ENCODE measurements around the gene TRIM67.

The TRIM67 gene

GRCh38 chr1:231185391-231185790 lies 23.5 kb downstream of the TRIM67 start:
- no peak for DNase-seq

GRCh38 chr1:231186356-231187115 lies 24.7 kb downstream of the TRIM67 start:
- DNase-seq, result no peak

GRCh38 chr1:231187571-231187970 lies 25.7 kb downstream of the TRIM67 start:
- no peak for DNase-seq

GRCh38 chr1:231188072-231188471 lies 26.2 kb downstream of the TRIM67 start:
- no peak for DNase-seq

- DNase-seq, result no peak
Observed at GRCh38 chr1:231188768-231189167, 26.9 kb downstream of the TRIM67 start.

- DNase-seq, result no peak
Observed at GRCh38 chr1:231189683-231190270, 27.9 kb downstream of the TRIM67 start.

GRCh38 chr1:231190456-231190855 lies 28.6 kb downstream of the TRIM67 start:
- DNase-seq, result no peak

GRCh38 chr1:231192620-231193163 lies 30.8 kb downstream of the TRIM67 start:
- DNase-seq, result no peak

GRCh38 chr1:231193710-231194340 lies 32.0 kb downstream of the TRIM67 start:
- no peak for DNase-seq

GRCh38 chr1:231194476-231194842 lies 32.6 kb downstream of the TRIM67 start:
- DNase-seq, result no peak

- DNase-seq, result no peak
Observed at GRCh38 chr1:231194843-231195516, 33.1 kb downstream of the TRIM67 start.

GRCh38 chr1:231196307-231196706 lies 34.4 kb downstream of the TRIM67 start:
- DNase-seq, result no peak

GRCh38 chr1:231196728-231197127 lies 34.9 kb downstream of the TRIM67 start:
- DNase-seq, result no peak

- DNase-seq, result no peak
Observed at GRCh38 chr1:231199868-231200267, 38.0 kb downstream of the TRIM67 start.

GRCh38 chr1:231200388-231201031 lies 38.7 kb downstream of the TRIM67 start:
- no peak for DNase-seq

GRCh38 chr1:231201375-231201978 lies 39.6 kb downstream of the TRIM67 start:
- no peak for DNase-seq

- DNase-seq, result no peak
Observed at GRCh38 chr1:231201979-231202633, 40.2 kb downstream of the TRIM67 start.

- no peak for DNase-seq
Observed at GRCh38 chr1:231203259-231204057, 41.6 kb downstream of the TRIM67 start.

GRCh38 chr1:231206856-231207255 lies 45.0 kb downstream of the TRIM67 start:
- no peak for DNase-seq

- no peak for DNase-seq
Observed at GRCh38 chr1:231207437-231207836, 45.6 kb downstream of the TRIM67 start.

- no peak for DNase-seq
Observed at GRCh38 chr1:231208980-231209379, 47.1 kb downstream of the TRIM67 start.

Measured in bone marrow (tissue), 2 donors.